ENCODE measurements around the gene EPHA6. TPM values are rescaled to one million over a fixed set of nuclear protein-coding genes. Genes with fewer than 3 reads are reported as not detected.

Gene EPHA6
- total RNA-seq, 1 donor from 2014 or later = 0.11 TPM

- Mint-ChIP-seq H3K27ac (no peak overlapping the region), H3K9me3 (no peaks in the 10 kb centered on the region), H3K27me3 (ENCODE audit: insufficient read depth, low read depth) (no peaks in the 10 kb centered on the region), H3K4me1 (no peaks in the 10 kb centered on the region), H3K4me3 (no peak overlapping the region), H3K36me3 (no peaks in the 10 kb centered on the region)
- Histone ChIP-seq H3F3A (ENCODE audit: low read depth) (no peaks in the 10 kb centered on the region), H3K4me2 (peak overlapping the region; percentile 34), H3K4me1 (peaks cover 9% of the 10 kb centered on the region), H2AFZ (replicated peaks) (no peak overlapping the region), H3K27me3 (no peaks in the 10 kb centered on the region), H3K27ac (no peak overlapping the region), H3K9ac (no peak overlapping the region), H3K79me2 (ENCODE audit: low read depth) (no peaks in the 10 kb centered on the region), H4K20me1 (ENCODE audit: low read depth) (no peaks in the 10 kb centered on the region), H3K36me3 (no peaks in the 10 kb centered on the region), H3K9me3 (ENCODE audit: low read depth) (no peaks in the 10 kb centered on the region), H3K4me3 (no peak overlapping the region)
- TF ChIP-seq EZH2 (IDR thresholded peaks at IDR 0.05) (no peak), CTCF (IDR thresholded peaks at IDR 0.05) (no peak), EZH2phosphoT487 (IDR thresholded peaks at IDR 0.05) (no peak)
- DNase-seq (ENCODE audit: low spot score) = peak; percentile 23
These were observed 922.5 kb downstream of the EPHA6 start for GRCh38 chr3:97736928-97737327.

- H3K27ac Mint-ChIP-seq = no peak overlapping the region
- H3K4me3 Mint-ChIP-seq = no peak overlapping the region
- H3K9me3 ChIP-seq (ENCODE audit: low read depth) = no peaks in the 10 kb centered on the region
- H3K4me2 ChIP-seq = no peak overlapping the region
- H3K4me3 ChIP-seq = no peak overlapping the region
- no peak for DNase-seq (ENCODE audit: low spot score)
- no peaks in the 10 kb centered on the region for H3K36me3 ChIP-seq
- no peaks in the 10 kb centered on the region for H3K79me2 ChIP-seq (ENCODE audit: low read depth)
- no peaks in the 10 kb centered on the region for H4K20me1 ChIP-seq (ENCODE audit: low read depth)
- H2AFZ ChIP-seq (replicated peaks) = no peak overlapping the region
- H3K4me1 ChIP-seq = peaks cover 9% of the 10 kb centered on the region
- H3K27ac ChIP-seq = no peak overlapping the region
- no peaks in the 10 kb centered on the region for H3K36me3 Mint-ChIP-seq
- TF ChIP-seq EZH2phosphoT487 (IDR thresholded peaks at IDR 0.05) (no peak), CTCF (IDR thresholded peaks at IDR 0.05) (no peak), EZH2 (IDR thresholded peaks at IDR 0.05) (no peak)
- H3K9me3 Mint-ChIP-seq = no peaks in the 10 kb centered on the region
- no peaks in the 10 kb centered on the region for H3K27me3 ChIP-seq
- H3F3A ChIP-seq (ENCODE audit: low read depth) = no peaks in the 10 kb centered on the region
- H3K4me1 Mint-ChIP-seq = no peaks in the 10 kb centered on the region
- H3K9ac ChIP-seq = no peak overlapping the region
- H3K27me3 Mint-ChIP-seq (ENCODE audit: insufficient read depth, low read depth) = no peaks in the 10 kb centered on the region
These were observed 924.4 kb downstream of the EPHA6 start for GRCh38 chr3:97738761-97739160.

DNA sequence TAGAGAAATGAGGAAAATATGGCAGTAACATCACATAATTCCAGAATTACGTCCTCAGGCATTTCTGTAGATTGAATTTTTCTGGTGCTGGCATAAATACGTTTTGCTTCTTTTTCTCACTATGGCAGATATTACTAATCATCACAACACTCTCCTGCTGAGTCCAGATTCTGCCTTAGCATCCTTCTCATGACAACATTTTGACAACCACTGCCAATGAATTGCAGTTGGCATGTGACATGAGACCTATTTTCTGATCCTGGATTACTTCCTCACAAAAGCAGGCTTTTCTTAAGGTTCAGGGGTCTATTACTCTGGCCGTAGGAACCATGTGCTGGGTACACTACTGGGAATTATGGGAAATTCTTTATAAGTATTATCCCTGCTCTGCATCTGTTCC is 927.6 kb downstream of the EPHA6 start:
- Histone ChIP-seq H3K4me3 (no peak overlapping the region), H3K79me2 (ENCODE audit: low read depth) (no peaks in the 10 kb centered on the region), H3K27me3 (no peaks in the 10 kb centered on the region), H3K4me1 (peaks cover 6% of the 10 kb centered on the region), H3K36me3 (no peaks in the 10 kb centered on the region), H3K4me2 (no peak overlapping the region), H3K9ac (no peak overlapping the region), H2AFZ (replicated peaks) (no peak overlapping the region), H3F3A (ENCODE audit: low read depth) (no peaks in the 10 kb centered on the region), H3K27ac (no peak overlapping the region), H3K9me3 (ENCODE audit: low read depth) (no peaks in the 10 kb centered on the region), H4K20me1 (ENCODE audit: low read depth) (no peaks in the 10 kb centered on the region)
- Mint-ChIP-seq H3K27ac (no peak overlapping the region), H3K9me3 (no peaks in the 10 kb centered on the region), H3K4me1 (peaks cover 3% of the 10 kb centered on the region), H3K4me3 (no peak overlapping the region), H3K36me3 (no peaks in the 10 kb centered on the region), H3K27me3 (ENCODE audit: insufficient read depth, low read depth) (no peaks in the 10 kb centered on the region)
- TF ChIP-seq EZH2phosphoT487 (IDR thresholded peaks at IDR 0.05) = no peak
- TF ChIP-seq EZH2 (IDR thresholded peaks at IDR 0.05) = no peak
- TF ChIP-seq CTCF (IDR thresholded peaks at IDR 0.05) = no peak
- DNase-seq (ENCODE audit: low spot score) = no peak

All from neural progenitor cell (in vitro differentiated cells).